NK-92 (cell line): Measurements from ENCODE around the gene EDEM1.

ENCODE experiments used
- DNase-seq: peaks from one replicate; lab custom pipeline; 2025; ENCODE audit not compliant: unreplicated experiment; lab: John Stamatoyannopoulos, UW

EDEM1 gene

GRCh38 chr3:5197470-5198312 lies 10.2 kb downstream of the EDEM1 start:
- DNase-seq = no peak

DNA sequence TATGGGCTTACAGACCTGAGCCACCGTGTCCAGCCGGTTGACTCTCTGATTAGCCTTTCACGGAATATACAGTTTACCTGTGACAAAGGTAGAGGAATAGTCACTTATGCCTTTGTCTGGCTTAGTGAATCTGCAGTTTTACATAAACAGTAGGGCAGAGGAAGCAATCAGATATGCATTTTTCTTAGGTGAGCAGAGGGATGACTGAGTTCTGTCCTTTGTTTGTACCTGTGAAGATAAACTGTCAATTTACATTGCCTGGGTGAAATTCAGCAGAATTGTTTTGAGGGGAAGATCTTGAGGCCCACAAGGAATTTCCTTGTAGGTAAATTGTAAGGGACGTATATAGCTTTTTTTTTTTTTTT lies 10.8 kb downstream of the EDEM1 start:
- no peak for DNase-seq

GRCh38 chr3:5198986-5199731 lies 11.7 kb downstream of the EDEM1 start:
- DNase-seq = no peak

DNA sequence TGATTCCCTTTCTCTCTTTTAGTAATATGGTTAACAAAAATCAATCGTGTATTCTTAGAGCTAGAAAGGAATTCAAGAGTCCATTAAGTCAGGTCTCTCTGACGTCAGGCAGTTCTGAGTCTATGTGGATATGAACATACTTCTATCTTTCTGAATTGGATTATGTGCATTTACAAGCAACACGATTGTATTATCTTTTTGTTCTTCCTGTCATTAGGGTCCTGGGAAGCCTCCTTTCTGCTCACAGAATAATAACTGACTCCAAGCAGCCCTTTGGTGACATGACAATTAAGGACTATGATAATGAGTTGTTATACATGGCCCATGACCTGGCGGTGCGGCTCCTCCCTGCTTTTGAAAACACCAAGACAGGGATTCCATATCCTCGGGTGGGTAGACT lies 14.0 kb downstream of the EDEM1 start:
- no peak for DNase-seq

- DNase-seq = no peak
Measured at GRCh38 chr3:5202222-5202621, 14.7 kb downstream of the EDEM1 start.

DNA sequence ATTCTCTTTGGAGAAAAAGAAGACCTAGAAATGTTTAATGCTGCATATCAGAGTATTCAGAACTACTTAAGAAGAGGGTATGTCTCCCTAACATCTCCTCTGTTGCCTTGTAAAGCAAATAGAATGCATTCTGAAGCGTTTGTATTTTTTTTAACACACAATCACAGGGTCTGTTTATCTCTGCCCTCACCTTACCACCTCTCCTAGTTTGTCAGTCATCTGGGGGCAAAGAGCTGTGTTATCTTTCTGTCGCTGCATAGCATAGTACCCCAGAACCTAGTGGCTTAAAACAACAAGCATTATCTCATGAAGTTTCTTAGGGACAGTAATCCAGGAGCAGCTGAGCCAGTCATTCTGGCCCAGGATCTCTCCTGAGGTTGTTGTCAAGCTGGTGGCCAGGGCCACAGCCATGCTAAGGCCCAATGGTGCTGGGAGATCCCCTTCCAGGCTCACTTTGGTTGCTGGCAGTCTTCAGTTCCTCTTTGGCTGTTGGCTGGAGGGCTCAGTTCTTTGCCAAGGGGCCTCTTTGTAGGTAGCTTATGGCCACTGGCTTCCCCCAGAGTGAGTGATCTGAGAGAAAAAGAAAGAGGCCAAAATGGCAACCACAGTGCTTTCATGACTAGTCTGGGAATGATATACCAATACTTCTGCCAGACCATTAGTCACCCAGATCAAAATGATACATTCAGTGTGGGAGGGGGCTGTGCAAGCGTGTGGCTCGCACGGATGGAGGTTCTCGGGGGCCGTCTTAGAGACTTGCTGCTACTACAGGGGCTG lies 17.8 kb downstream of the EDEM1 start:
- no peak for DNase-seq

GRCh38 chr3:5210926-5211325 lies 23.4 kb downstream of the EDEM1 start:
- DNase-seq = no peak

- DNase-seq = no peak
Measured at GRCh38 chr3:5212628-5213573, 25.4 kb downstream of the EDEM1 start.

- no peak for DNase-seq
Measured at GRCh38 chr3:5213574-5213966, 26.1 kb downstream of the EDEM1 start.

DNA sequence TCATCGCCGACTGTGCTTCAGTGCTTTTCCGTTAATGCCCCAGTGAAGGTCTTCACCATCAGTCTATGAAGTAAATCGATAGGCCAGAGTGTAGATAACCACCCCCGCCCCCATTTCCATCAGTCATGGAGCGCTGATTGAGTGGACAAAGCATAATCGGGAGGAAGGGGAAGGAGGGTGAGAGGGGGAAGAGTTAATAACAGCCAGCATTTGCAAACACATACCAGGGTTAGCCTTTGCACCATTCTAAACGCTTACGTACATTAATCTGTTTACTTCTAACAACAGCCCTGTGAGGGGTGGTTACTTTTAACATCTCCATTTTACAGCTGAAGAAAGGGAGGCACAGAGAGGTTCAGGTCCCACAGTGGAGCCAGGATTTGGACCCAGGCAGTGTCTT lies 26.8 kb downstream of the EDEM1 start:
- DNase-seq = no peak

GRCh38 chr3:5217824-5218595 lies 30.5 kb downstream of the EDEM1 start:
- no peak for DNase-seq

DNA sequence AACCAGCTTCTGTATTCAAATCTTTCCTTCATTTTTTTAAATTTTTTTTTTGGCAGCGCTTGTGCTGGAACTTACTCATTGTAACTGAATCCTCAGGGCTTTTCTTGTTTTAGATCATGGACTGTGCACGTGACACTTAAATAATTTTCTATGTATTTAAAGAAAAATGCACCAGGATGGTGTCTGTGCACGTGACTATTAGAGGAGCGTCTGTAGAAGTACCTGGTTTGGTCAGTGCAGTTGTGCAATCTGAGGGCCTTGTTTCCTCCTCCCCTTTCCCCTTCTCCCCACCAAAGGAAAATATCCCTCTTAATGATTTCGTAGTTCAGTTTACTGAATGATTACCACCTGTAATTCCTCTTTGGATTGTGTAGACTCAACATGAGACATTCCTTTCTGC lies 31.3 kb downstream of the EDEM1 start:
- no peak for DNase-seq

GRCh38 chr3:5219216-5219615 lies 31.7 kb downstream of the EDEM1 start:
- no peak for DNase-seq

DNA sequence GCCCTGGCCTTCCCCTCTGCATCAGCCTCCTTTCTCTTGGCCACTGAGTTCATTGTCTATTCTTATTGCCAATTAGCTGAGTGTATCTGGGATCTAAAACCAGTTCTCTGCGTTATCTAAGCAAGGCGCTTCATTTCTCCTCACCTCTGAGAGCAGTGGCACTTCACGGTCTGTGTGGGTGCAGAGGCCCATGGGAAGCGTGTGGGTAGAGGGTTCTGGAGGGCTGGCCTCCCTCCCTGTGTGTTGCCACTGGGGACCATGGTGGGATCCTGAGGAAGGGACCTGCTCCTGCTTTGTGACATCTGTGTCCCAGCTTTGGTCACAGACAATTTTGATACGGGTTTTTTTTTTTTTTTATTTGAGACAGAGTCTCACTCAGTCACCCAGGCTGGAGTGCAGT lies 32.7 kb downstream of the EDEM1 start:
- DNase-seq = no peak

DNA sequence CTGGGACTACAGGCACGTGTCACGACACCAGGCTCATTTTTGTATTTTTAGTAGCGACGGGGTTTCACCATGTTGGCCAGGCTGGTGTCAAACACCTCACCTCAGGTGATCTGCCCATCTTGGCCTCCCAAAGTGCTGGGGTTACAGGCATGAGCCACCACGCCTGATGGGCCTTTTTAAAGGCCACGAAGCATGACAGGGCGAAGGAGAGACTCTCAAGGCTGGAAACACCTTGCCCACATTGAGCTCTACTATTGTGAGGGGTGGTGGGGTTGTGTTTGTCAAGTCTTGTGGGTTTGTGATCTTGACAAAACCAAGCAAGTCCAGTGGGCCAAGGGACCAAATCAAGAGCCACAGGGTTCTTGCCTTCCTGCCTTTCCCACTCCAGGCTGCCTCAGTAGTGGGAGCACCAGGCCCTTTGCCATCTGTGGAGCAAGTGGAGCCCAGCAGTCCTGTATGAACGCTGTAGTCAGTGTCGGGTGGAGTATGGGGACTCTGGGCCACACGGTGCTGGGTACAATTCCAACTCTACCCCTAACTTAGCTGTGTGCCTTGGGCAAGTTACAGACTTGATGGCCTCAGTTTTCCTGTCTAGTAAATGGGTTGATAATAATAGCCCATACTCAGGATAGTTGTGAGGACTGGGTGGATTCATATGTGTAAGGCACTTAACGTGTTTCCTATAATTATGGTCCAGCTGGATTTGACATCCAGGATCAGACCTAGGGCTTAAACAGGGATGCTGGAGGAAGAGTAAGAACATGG lies 33.3 kb downstream of the EDEM1 start:
- no peak for DNase-seq

- no peak for DNase-seq
Measured at GRCh38 chr3:5221701-5222100, 34.2 kb downstream of the EDEM1 start.

DNA sequence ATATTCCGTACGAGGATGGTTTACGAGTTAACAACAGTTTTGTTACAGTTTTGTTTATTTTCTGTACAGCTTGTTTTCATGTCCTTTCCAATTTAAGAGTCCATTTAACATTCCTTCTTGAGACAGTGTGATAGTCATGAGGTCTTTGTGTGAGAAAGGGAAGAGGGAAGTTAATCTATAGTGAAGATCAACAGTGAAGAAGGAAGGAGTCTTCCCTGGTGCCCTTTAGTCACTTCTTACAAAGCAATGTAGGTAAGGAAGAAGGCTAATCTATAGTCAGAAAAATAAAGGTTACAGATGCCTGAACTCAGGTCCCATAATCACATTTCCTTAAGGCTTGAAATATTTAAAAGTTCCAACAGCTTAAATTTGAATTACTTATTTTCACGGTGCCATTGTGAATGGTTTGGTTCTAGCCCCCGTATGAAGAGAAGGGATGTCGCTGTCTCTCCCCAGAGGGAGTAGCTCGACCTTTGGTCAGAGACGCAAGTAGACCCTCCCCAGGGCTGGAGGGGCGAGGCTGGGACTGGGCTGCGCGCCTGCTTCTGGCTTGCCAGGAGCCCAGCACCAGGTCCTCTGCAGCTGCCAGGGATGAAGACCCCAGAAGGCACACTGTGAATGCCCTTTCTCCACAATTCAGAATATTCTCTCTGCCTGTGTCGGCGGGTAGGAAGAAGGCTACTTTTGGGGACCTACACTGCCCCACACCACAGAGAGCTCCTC lies 34.9 kb downstream of the EDEM1 start:
- no peak for DNase-seq

- DNase-seq = no peak
Measured at GRCh38 chr3:5226783-5227182, 39.3 kb downstream of the EDEM1 start.

DNA sequence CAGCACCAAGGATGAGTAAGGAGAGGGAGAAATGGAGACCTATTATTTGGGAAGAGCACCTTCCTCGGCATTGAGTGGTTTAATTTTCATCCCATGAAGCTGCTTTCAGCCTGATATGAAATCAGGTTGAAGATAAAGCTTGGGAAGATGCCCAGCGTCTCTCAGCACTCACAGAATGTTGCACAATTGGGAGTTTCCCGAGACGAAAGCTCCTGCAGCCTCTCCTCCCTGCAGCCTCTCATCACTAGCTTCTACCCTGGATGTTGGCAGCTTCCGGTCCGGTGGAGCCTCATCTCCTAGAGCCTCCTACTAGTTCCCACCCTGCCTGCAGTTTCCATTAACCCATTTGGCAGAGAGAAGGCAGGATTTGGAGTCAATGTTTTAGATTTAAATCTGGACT lies 40.3 kb downstream of the EDEM1 start:
- no peak for DNase-seq
